ENCODE data around the gene ANKRD11. TPM values are rescaled to one million over a fixed set of nuclear protein-coding genes. Genes with fewer than 3 reads are reported as not detected.

The ANKRD11 gene
- polyA plus RNA-seq, 3 donors: 3.2 to 62.4 (median 5.4) TPM

DNA sequence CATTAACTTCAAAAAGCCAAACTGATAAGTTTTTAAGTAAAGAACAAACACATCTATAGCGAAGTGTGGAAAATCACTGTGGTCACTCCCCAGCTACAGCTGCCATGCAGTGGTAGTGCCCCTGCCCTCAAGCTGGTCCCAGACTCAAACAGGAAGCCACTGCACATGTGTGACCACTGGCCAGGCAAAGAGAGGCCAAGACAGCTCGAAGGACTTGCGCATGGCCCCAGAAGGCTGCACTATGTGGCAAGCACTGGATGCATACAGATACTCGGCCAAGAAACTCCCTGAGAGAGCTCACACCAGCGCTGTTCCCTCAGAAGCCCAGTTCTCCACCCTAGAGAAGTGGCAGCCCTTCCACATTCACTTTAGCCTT is 82.4 kb downstream of the ANKRD11 start:
- peaks cover 45 to 47% of the 10 kb centered on the region in 2 donors for H3K4me1 ChIP-seq (ENCODE audit: control insufficient read depth in 1 of 2, insufficient read depth in 2 of 2, low read length in 2 of 2)
- peaks cover 100% of the 10 kb centered on the region for H4K20me1 ChIP-seq (ENCODE audit: insufficient read depth, low read length)
- H2AFZ ChIP-seq (ENCODE audit: insufficient read depth, low read depth, low read length, poor library complexity, severe bottlenecking): no peak overlapping the region
- peaks cover 0 to 3% (median 0%) of the 10 kb centered on the region in 7 donors for H3K9me3 Mint-ChIP-seq
- H3K27me3 ChIP-seq (ENCODE audit: control insufficient read depth in 2 of 2, insufficient read depth in 2 of 2, low read length in 2 of 2): no peaks in the 10 kb centered on the region
- H3K36me3 Mint-ChIP-seq: peaks cover 7 to 20% of the 10 kb centered on the region in 2 donors
- no peak overlapping the region for H3K9ac ChIP-seq (ENCODE audit: insufficient read depth, low read length, poor library complexity, severe bottlenecking)
- 60% methylated on average over 5 of the region's 5 CpGs for WGBS (ENCODE audit: insufficient coverage)
- TF ChIP-seq, protein P1, sequence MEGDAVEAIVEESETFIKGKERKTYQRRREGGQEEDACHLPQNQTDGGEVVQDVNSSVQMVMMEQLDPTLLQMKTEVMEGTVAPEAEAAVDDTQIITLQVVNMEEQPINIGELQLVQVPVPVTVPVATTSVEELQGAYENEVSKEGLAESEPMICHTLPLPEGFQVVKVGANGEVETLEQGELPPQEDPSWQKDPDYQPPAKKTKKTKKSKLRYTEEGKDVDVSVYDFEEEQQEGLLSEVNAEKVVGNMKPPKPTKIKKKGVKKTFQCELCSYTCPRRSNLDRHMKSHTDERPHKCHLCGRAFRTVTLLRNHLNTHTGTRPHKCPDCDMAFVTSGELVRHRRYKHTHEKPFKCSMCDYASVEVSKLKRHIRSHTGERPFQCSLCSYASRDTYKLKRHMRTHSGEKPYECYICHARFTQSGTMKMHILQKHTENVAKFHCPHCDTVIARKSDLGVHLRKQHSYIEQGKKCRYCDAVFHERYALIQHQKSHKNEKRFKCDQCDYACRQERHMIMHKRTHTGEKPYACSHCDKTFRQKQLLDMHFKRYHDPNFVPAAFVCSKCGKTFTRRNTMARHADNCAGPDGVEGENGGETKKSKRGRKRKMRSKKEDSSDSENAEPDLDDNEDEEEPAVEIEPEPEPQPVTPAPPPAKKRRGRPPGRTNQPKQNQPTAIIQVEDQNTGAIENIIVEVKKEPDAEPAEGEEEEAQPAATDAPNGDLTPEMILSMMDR (IDR thresholded peaks at IDR 0.05): no peak
- no peaks in the 10 kb centered on the region for H3K9me3 ChIP-seq (replicated peaks in 1 of 2; ENCODE audit: control insufficient read depth in 1 of 2, insufficient read depth in 1 of 2, low read length in 2 of 2)
- H3K4me3 Mint-ChIP-seq: peak overlapping the region; percentile 56 to 87
- H3K4me3 ChIP-seq (replicated peaks in 1 of 3; ENCODE audit: low read depth in 2 of 3, low read length in 3 of 3): peak overlapping the region in 1 of 3 experiments; percentile 50
- peaks cover 0 to 6% of the 10 kb centered on the region in 2 donors for H3K36me3 ChIP-seq (replicated peaks in 1 of 2; ENCODE audit: control insufficient read depth in 1 of 2, insufficient read depth in 2 of 2, low read length in 2 of 2)
- intact Hi-C loops (cut with micrococcal nuclease): loop anchor here in 1 of 2 donors (5.0 kb wide), 1 partner anchor 34 kb away; no protein-coding TSS in a partner anchor
- H3K4me2 ChIP-seq (replicated peaks; ENCODE audit: extremely low read depth, low read length, poor library complexity, severe bottlenecking): peak overlapping the region; percentile 54
- H3K4me1 Mint-ChIP-seq: peaks cover 78% of the 10 kb centered on the region
- no peaks in the 10 kb centered on the region for H3K27me3 Mint-ChIP-seq (ENCODE audit: low read depth in 3 of 3)
- peak overlapping the region; percentile 42 to 58 for H3K27ac ChIP-seq (ENCODE audit: low read depth in 1 of 2, low read length in 2 of 2)
- DNase-seq: peak; percentile 29 to 47 (median 31)
- peaks cover 100% of the 10 kb centered on the region for H3K79me2 ChIP-seq (ENCODE audit: insufficient read depth, low read length)
- peak overlapping the region; percentile 50 to 89 (median 83) for H3K27ac Mint-ChIP-seq

DNA sequence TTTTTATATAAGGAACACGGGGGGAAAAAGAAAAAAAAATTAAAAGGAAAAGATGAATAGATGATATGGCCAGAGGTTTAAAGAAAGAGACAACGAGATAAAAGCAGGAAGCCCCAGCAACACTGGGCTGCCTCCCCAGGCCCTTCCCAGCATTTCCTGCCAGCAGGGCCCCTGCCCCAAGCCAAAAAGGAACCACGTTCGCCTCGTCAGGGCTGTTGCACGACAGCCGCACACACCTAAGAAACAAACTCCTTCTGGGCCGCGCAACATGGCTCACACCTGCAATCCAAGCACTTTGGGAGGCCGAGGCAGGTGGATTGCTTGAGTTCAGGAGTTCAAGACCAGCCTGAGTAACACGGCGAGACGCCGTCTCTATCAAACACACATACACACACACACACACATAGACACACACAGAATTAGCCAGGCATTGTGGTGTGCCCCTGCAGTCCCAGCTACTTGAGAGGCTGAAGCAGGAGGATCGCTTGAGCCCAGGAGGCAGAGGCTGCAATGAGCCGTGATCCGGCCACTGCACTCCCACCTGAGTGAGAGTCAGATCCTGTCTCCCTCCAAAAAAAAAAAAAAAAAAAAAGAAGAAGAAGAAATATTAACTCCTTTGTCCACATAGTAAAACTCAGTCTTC is 83.0 kb downstream of the ANKRD11 start:
- peak overlapping the region; percentile 50 to 89 (median 83) for H3K27ac Mint-ChIP-seq
- H3K27me3 Mint-ChIP-seq (ENCODE audit: low read depth in 3 of 3): no peaks in the 10 kb centered on the region
- H3K27ac ChIP-seq (ENCODE audit: low read depth in 1 of 2, low read length in 2 of 2): peak overlapping the region; percentile 55 to 58
- peak overlapping the region in 1 of 3 experiments; percentile 50 for H3K4me3 ChIP-seq (replicated peaks in 1 of 3; ENCODE audit: low read depth in 2 of 3, low read length in 3 of 3)
- H3K27me3 ChIP-seq (ENCODE audit: control insufficient read depth in 2 of 2, insufficient read depth in 2 of 2, low read length in 2 of 2): no peaks in the 10 kb centered on the region
- H3K9me3 Mint-ChIP-seq: peaks cover 0 to 3% (median 0%) of the 10 kb centered on the region in 7 donors
- no peaks in the 10 kb centered on the region for H3K9me3 ChIP-seq (replicated peaks in 1 of 2; ENCODE audit: control insufficient read depth in 1 of 2, insufficient read depth in 1 of 2, low read length in 2 of 2)
- no peak overlapping the region for H3K9ac ChIP-seq (ENCODE audit: insufficient read depth, low read length, poor library complexity, severe bottlenecking)
- H3K4me2 ChIP-seq (replicated peaks; ENCODE audit: extremely low read depth, low read length, poor library complexity, severe bottlenecking): peak overlapping the region; percentile 54
- TF ChIP-seq, protein P1 (IDR thresholded peaks at IDR 0.05): no peak
- H2AFZ ChIP-seq (ENCODE audit: insufficient read depth, low read depth, low read length, poor library complexity, severe bottlenecking): no peak overlapping the region
- DNase-seq: peak; percentile 31 to 35 (median 33)
- intact Hi-C loops (cut with micrococcal nuclease): loop anchor here in 1 of 2 donors (5.0 kb wide), 1 partner anchor 35 kb away; no protein-coding TSS in a partner anchor
- H3K4me1 Mint-ChIP-seq: peaks cover 75% of the 10 kb centered on the region
- H3K4me3 Mint-ChIP-seq: peak overlapping the region; percentile 56 to 87
- H4K20me1 ChIP-seq (ENCODE audit: insufficient read depth, low read length): peaks cover 100% of the 10 kb centered on the region
- 2% methylated on average over 9 of the region's 17 CpGs for WGBS (ENCODE audit: insufficient coverage)
- peaks cover 0 to 6% of the 10 kb centered on the region in 2 donors for H3K36me3 ChIP-seq (replicated peaks in 1 of 2; ENCODE audit: control insufficient read depth in 1 of 2, insufficient read depth in 2 of 2, low read length in 2 of 2)
- H3K36me3 Mint-ChIP-seq: peaks cover 7 to 20% of the 10 kb centered on the region in 2 donors
- peaks cover 45 to 47% of the 10 kb centered on the region in 2 donors for H3K4me1 ChIP-seq (ENCODE audit: control insufficient read depth in 1 of 2, insufficient read depth in 2 of 2, low read length in 2 of 2)
- H3K79me2 ChIP-seq (ENCODE audit: insufficient read depth, low read length): peaks cover 100% of the 10 kb centered on the region

All from CD14-positive monocyte (primary cell).